Right lobe of liver (tissue), 6 donors: ENCODE measurements around the gene CSTB. TPM values are rescaled to one million over a fixed set of nuclear protein-coding genes. Genes with fewer than 3 reads are reported as not detected.

Experiments used
- ATAC-seq, 4 donors: fragments of 200-7000 bp; cut with Tn5 transposase; one replicate each; pipeline ENCODE4 v1.9.1; 2020; ENCODE audit warnings: mild to moderate bottlenecking in 4 of 4, moderate library complexity in 4 of 4
- DNase-seq, 3 donors: peaks; one replicate each; pipeline ENCODE4 v3.0.0-alpha.2; 2020
- H3K27ac ChIP-seq, 3 donors: fragments of 200-600 bp; one replicate each; pipeline ENCODE4 v1.8.0; 2022
- H3K27me3 ChIP-seq, 2 donors: fragments of 200-600 bp; one replicate each; pipeline ENCODE4 v1.8.0; 2022
- H3K36me3 ChIP-seq, 4 donors: fragments of 200-600 bp; sonication (generic) in 1 of 4; one replicate each; pipeline versions ENCODE4 v1.5.1 to v1.8.0; 2017 to 2022; ENCODE audit warnings: control low read depth in 1 of 4
- H3K4me1 ChIP-seq, 4 donors: fragments of 200-600 bp; sonication (generic) in 1 of 4; one replicate each; pipeline versions ENCODE4 v1.5.1 to v1.8.0; 2017 to 2022; ENCODE audit warnings: control low read depth in 1 of 4
- H3K4me3 ChIP-seq, 3 donors: fragments of 200-600 bp; one replicate each; pipeline ENCODE4 v1.8.0; 2022
- H3K9me3 ChIP-seq, 4 donors: fragments of 200-600 bp; sonication (generic) in 1 of 4; one replicate each; pipeline versions ENCODE4 v1.5.1 to v1.8.0; 2017 to 2022; ENCODE audit warnings: control low read depth in 1 of 4
- CTCF ChIP-seq, 4 donors: fragments of 200-600 bp in 3 of 4; fragments of 450-650 bp in 1 of 4; IDR thresholded peaks; one replicate each; pipeline versions ENCODE4 v1.5.1 to v1.8.0; 2016 to 2022; ENCODE audit warnings: antibody characterized with exemption in 4 of 4, mild to moderate bottlenecking in 2 of 4
- POLR2A ChIP-seq: fragments of 450-650 bp; IDR thresholded peaks from one replicate; pipeline ENCODE4 v1.6.1; 2017; ENCODE audit warnings: antibody characterized with exemption, mild to moderate bottlenecking
- whole genome bisulfite sequencing: methylation state at CpG from one replicate; pipeline ENCODE4 v1.1.6; 2018; ENCODE audit warnings: low coverage, low lambda C conversion rate; ENCODE audit not compliant: insufficient coverage; ENCODE audit errors: missing lambda C conversion rate; 5-methylcytosine and 5-hydroxymethylcytosine counted together
- intact Hi-C, 2 donors: fragments of 100-400 bp; cut with DNase I; formaldehyde crosslinking; loops; one replicate each; pipeline versions ENCODE4 v1.11.2 to v1.14.1; 2022
- total RNA-seq, 6 experiments: library from RNA; depleted of rRNA in 2 of 6; stranded (reverse); fragments of >200 nt in 2 of 6; fragmentation: NEBNext Ultra II Directional in 3 of 6; extraction: Animal tissue kit (Norgen Biotek cat#: 25700) in 3 of 6; gene quantifications; one replicate each; pipeline versions ENCODE4 v1.1.0 to v1.2.4, GENCODE V29; 2016 to 2023
- donor health status: DM: no; HTN: yes; CAD: no.
- donor health status: DM: no; HTN: no; CAD: no.
- donor health status: DM: no; HTN: no; CAD: no.
- donor health status: DM: no; HTN: yes; CAD: no.
- donor health status: DM: no; HTN: yes; CAD: no.

CSTB gene
- total RNA-seq, 6 experiments from 2014 or later: 16.6 to 137 (median 23.2) TPM

GRCh38 chr21:43789276-43790009 is 13.3 kb upstream of the CSTB start, which contains the start of gene RRP1:
TSS of gene RRP1 (plus strand) at chr21:43789577. CDS start at chr21:43789630, 53 bp downstream.
- H3K4me3 ChIP-seq: peak within 1 kb of the TSS; percentile 74 to 96 (median 93)
- H3K27me3 ChIP-seq: no peaks in the 10 kb centered on the region
- peak; percentile 92 to 98 (median 96) for ATAC-seq
- H3K9me3 ChIP-seq: no peaks in the 10 kb centered on the region
- peak; percentile 73 for TF ChIP-seq POLR2A
- TF ChIP-seq CTCF (IDR thresholded peaks at IDR 0.05): peak; percentile 98 to 100 (median 100)
- peaks cover 0 to 12% (median 5%) of the 10 kb centered on the region in 4 donors for H3K4me1 ChIP-seq
- peaks cover 0 to 29% (median 14%) of the 10 kb centered on the region in 4 donors for H3K36me3 ChIP-seq
- intact Hi-C loops: no loop called here
- peak within 1 kb of the TSS; percentile 82 to 93 (median 88) for H3K27ac ChIP-seq
- peak; percentile 91 to 93 (median 92) for DNase-seq
- 0% methylated on average over 38 of the region's 83 CpGs for WGBS

GRCh38 chr21:43786807-43787440 is 10.8 kb upstream of the CSTB start:
- peaks cover 0 to 4% (median 2%) of the 10 kb centered on the region in 4 donors for H3K36me3 ChIP-seq
- no peaks in the 10 kb centered on the region for H3K27me3 ChIP-seq
- no peak overlapping the region for H3K4me3 ChIP-seq
- intact Hi-C loops: no loop called here
- no peak for DNase-seq
- TF ChIP-seq CTCF (IDR thresholded peaks at IDR 0.05) (no peak), POLR2A (no peak)
- H3K27ac ChIP-seq: no peak overlapping the region
- peaks cover 0 to 30% (median 12%) of the 10 kb centered on the region in 4 donors for H3K4me1 ChIP-seq
- 93% methylated on average over 11 of the region's 38 CpGs for WGBS
- ATAC-seq: no peak
- H3K9me3 ChIP-seq: no peaks in the 10 kb centered on the region

DNA sequence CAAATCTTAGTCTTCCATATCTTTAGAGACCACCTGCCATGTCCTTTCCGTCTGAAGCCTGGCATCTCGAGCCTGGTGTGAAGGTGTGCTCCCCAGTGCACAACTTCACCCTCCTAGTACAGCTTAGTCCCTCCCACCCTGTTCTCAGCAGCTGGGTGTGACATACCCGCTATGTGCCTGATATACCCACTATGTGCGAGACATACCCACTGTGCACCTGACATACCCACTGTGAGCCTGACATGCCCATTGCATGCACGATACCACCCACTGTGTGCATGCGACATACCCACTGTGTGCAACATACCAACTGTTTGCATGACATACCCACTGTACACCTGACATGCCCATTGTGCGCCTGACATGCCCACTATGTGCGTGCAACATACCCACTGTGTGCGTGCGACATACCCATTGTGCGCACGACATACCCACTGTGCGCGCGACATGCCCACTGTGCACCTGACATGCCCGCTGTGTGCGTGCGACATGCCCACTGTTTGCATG is 10.2 kb upstream of the CSTB start:
- 81% methylated on average over 12 of the region's 18 CpGs for WGBS
- no peaks in the 10 kb centered on the region for H3K27me3 ChIP-seq
- no peak for ATAC-seq
- peaks cover 0 to 31% (median 12%) of the 10 kb centered on the region in 4 donors for H3K4me1 ChIP-seq
- DNase-seq: no peak
- H3K9me3 ChIP-seq: no peaks in the 10 kb centered on the region
- no peak overlapping the region for H3K4me3 ChIP-seq
- H3K36me3 ChIP-seq: no peaks in the 10 kb centered on the region
- no peak for TF ChIP-seq CTCF (IDR thresholded peaks at IDR 0.05)
- TF ChIP-seq POLR2A: no peak
- intact Hi-C loops: no loop called here
- no peak overlapping the region for H3K27ac ChIP-seq

GRCh38 chr21:43785134-43785533 is 9.0 kb upstream of the CSTB start:
- no peak overlapping the region for H3K4me3 ChIP-seq
- peaks cover 0 to 22% (median 8%) of the 10 kb centered on the region in 4 donors for H3K4me1 ChIP-seq
- no peaks in the 10 kb centered on the region for H3K36me3 ChIP-seq
- H3K27me3 ChIP-seq: no peaks in the 10 kb centered on the region
- ATAC-seq (no peak), DNase-seq (no peak)
- no peaks in the 10 kb centered on the region for H3K9me3 ChIP-seq
- TF ChIP-seq POLR2A (no peak), CTCF (IDR thresholded peaks at IDR 0.05) (no peak)
- H3K27ac ChIP-seq: no peak overlapping the region
- 32% methylated on average over 3 of the region's 3 CpGs for WGBS
- intact Hi-C loops: no loop called here
